OCI-LY7 (cell line): Measurements from ENCODE around the gene ATP5F1D. TPM values are rescaled to one million over a fixed set of nuclear protein-coding genes. Genes with fewer than 3 reads are reported as not detected.

Experiments
- BruUV-seq: library from RNA; stranded (reverse); fragments of 400-500 nt; replicated peaks from 2 replicates; lab custom pipeline; 2021; lab: Mats Ljungman, UMichigan
- CTCF ChIA-PET: fragments of 300-600 bp; sonication (Branson Sonifier 250); formaldehyde crosslinking; loops from one replicate; lab custom pipeline; 2022; ENCODE audit warnings: antibody characterized with exemption; ENCODE audit not compliant: unreplicated experiment; lab: Charles Lee
- POLR2A ChIA-PET: fragments of 300-600 bp; sonication (Branson Sonifier 250); formaldehyde crosslinking; loops from one replicate; lab custom pipeline; 2022; ENCODE audit warnings: antibody characterized with exemption; lab: Charles Lee
- DNase-seq: peaks from one replicate; pipeline ENCODE4 v3.0.0-alpha.2; 2015; ENCODE audit warnings: low spot score
- H2AFZ ChIP-seq: fragments of 200-600 bp; sonication (generic), shearing (Covaris generic); 2 replicates; pipeline ENCODE4 v1.6.1; 2014; ENCODE audit warnings: mild to moderate bottlenecking, antibody characterized with exemption, low read length, moderate library complexity
- H3K27ac ChIP-seq: fragments of 200-600 bp; sonication (generic); 2 replicates; pipeline ENCODE4 v1.5.1; 2014; ENCODE audit warnings: mixed run types, low read depth, mild to moderate bottlenecking, moderate library complexity, low read length, inconsistent platforms; ENCODE audit not compliant: poor library complexity, severe bottlenecking
- H3K36me3 ChIP-seq: fragments of 200-600 bp; sonication (generic); 2 replicates; pipeline ENCODE4 v1.6.1; 2014; ENCODE audit warnings: mild to moderate bottlenecking, antibody characterized with exemption, low read length, moderate library complexity, mixed read lengths; ENCODE audit not compliant: insufficient read depth
- H3K4me1 ChIP-seq: fragments of 200-600 bp; sonication (generic); 2 replicates; pipeline ENCODE4 v1.5.1; 2014; ENCODE audit warnings: mild to moderate bottlenecking, low read length; ENCODE audit not compliant: insufficient read depth, poor library complexity, severe bottlenecking
- H3K4me2 ChIP-seq: fragments of 200-600 bp; sonication (generic); 2 replicates; pipeline ENCODE4 v1.6.1; 2014; ENCODE audit warnings: mild to moderate bottlenecking, low read length
- H3K4me3 ChIP-seq: fragments of 200-600 bp; sonication (generic); 2 replicates; pipeline ENCODE4 v1.5.1; 2014; ENCODE audit warnings: mild to moderate bottlenecking, low read depth, low read length; ENCODE audit not compliant: poor library complexity, severe bottlenecking
- H3K79me2 ChIP-seq: fragments of 200-600 bp; sonication (generic); 2 replicates; pipeline ENCODE4 v1.6.1; 2016; ENCODE audit warnings: low read depth, mild to moderate bottlenecking, low read length, moderate library complexity, mixed read lengths; ENCODE audit not compliant: insufficient read depth
- H3K9me2 ChIP-seq: fragments of 200-600 bp; sonication (generic); 2 replicates; pipeline ENCODE4 v1.6.1; 2016; ENCODE audit warnings: mild to moderate bottlenecking, low read length, mixed read lengths; ENCODE audit not compliant: insufficient read depth
- H3K9me3 ChIP-seq: fragments of 200-600 bp; sonication (generic); 2 replicates; pipeline ENCODE4 v1.6.1; 2014; ENCODE audit warnings: mild to moderate bottlenecking, mixed run types, low read length, mixed read lengths
- H4K20me1 ChIP-seq: fragments of 200-600 bp; sonication (generic); 2 replicates; pipeline ENCODE4 v1.6.1; 2014; ENCODE audit warnings: mild to moderate bottlenecking, antibody characterized with exemption, low read length, moderate library complexity, mixed read lengths; ENCODE audit not compliant: insufficient read depth
- CTCF ChIP-seq: fragments of 200-600 bp; sonication (generic); conservative IDR thresholded peaks from 2 replicates; pipeline ENCODE4 v1.5.1; 2014; ENCODE audit warnings: mild to moderate bottlenecking, antibody characterized with exemption, low read length, moderate library complexity, mixed read lengths
- EZH2phosphoT487 ChIP-seq: fragments of 200-600 bp; sonication (generic); IDR thresholded peaks from 2 replicates; pipeline ENCODE4 v1.6.1; 2018; ENCODE audit warnings: low read depth, borderline replicate concordance, mild to moderate bottlenecking, mixed run types, antibody characterized with exemption, low read length, moderate library complexity, mixed read lengths
- intact Hi-C: fragments of 100-400 bp; cut with micrococcal nuclease; formaldehyde crosslinking; loops from one replicate; pipeline ENCODE4 v1.10.0; 2022; ENCODE audit not compliant: unreplicated experiment
- total RNA-seq, 2 experiments: library from RNA; depleted of rRNA in 1 of 2; stranded (reverse); fragments of >200 nt in 1 of 2; shearing (Covaris generic) in 1 of 2; gene quantifications; 2 replicates each; pipeline ENCODE4 v1.2.3, GENCODE V29; 2014 to 2022

The ATP5F1D gene
- total RNA-seq, 2 experiments from 2014 or later: 51.8 to 266 TPM

- Histone ChIP-seq H3K4me1 (peaks cover 34% of the 10 kb centered on the region), H2AFZ (0 out of 2 replicates have a peak overlapping the region, but pooled peaks have one; percentile 52), H3K9me2 (no peaks in the 10 kb centered on the region), H4K20me1 (no peaks in the 10 kb centered on the region), H3K27ac (no peak overlapping the region), H3K9me3 (no peaks in the 10 kb centered on the region), H3K36me3 (no peaks in the 10 kb centered on the region), H3K4me2 (peak overlapping the region; percentile 82), H3K79me2 (no peaks in the 10 kb centered on the region), H3K4me3 (peak overlapping the region; percentile 41)
- CTCF ChIA-PET: no interaction called here
- intact Hi-C loops: no loop called here
- BruUV-seq: no TSS peak
- POLR2A ChIA-PET: no interaction called here
- DNase-seq: no peak
- TF ChIP-seq EZH2phosphoT487: no peak
- TF ChIP-seq CTCF: no peak
These were observed 51.0 kb downstream of the ATP5F1D start for GRCh38 chr19:1292419-1293151.

- Histone ChIP-seq H4K20me1 (no peaks in the 10 kb centered on the region), H3K4me2 (no peak overlapping the region), H3K9me3 (no peaks in the 10 kb centered on the region), H3K27ac (no peak overlapping the region), H3K4me1 (peaks cover 34% of the 10 kb centered on the region), H3K79me2 (no peaks in the 10 kb centered on the region), H2AFZ (no peak overlapping the region), H3K36me3 (no peaks in the 10 kb centered on the region), H3K4me3 (no peak overlapping the region), H3K9me2 (no peaks in the 10 kb centered on the region)
- intact Hi-C loops: no loop called here
- ChIA-PET POLR2A (no interaction called here), CTCF (no interaction called here)
- BruUV-seq: no TSS peak
- DNase-seq: no peak
- no peak for TF ChIP-seq EZH2phosphoT487
- no peak for TF ChIP-seq CTCF
These were observed 52.4 kb downstream of the ATP5F1D start for GRCh38 chr19:1293782-1294604.

Other genes starting within 250 kb of the ATP5F1D start
- gene GRIN3B, start 241.3 kb upstream of the ATP5F1D start, total RNA-seq (2014; rRNA removed; shearing (Covaris generic)): 0.05 TPM in 1 of 2 replicates, not detected in the other
- gene GRIN3B, start 241.3 kb upstream of the ATP5F1D start, total RNA-seq (2022): not detected in 2 replicates
- 131 and 169 TPM in 2 replicates for gene TMEM259, start 220.6 kb upstream of the ATP5F1D start, total RNA-seq (2014; rRNA removed; shearing (Covaris generic))
- 195 and 204 TPM in 2 replicates for gene TMEM259, start 220.6 kb upstream of the ATP5F1D start, total RNA-seq (2022)
- gene RNU6-2, start 220.2 kb upstream of the ATP5F1D start, total RNA-seq (2014; rRNA removed; shearing (Covaris generic)): not detected in 2 replicates
- not detected in 2 replicates for gene RNU6-2, start 220.2 kb upstream of the ATP5F1D start, total RNA-seq (2022)
- gene CNN2, start 215.1 kb upstream of the ATP5F1D start, total RNA-seq (2014; rRNA removed; shearing (Covaris generic)): 51.5 and 73.7 TPM in 2 replicates
- 126 and 127 TPM in 2 replicates for gene CNN2, start 215.1 kb upstream of the ATP5F1D start, total RNA-seq (2022)
- gene ABCA7, start 201.6 kb upstream of the ATP5F1D start, total RNA-seq (2014; rRNA removed; shearing (Covaris generic)): 22.5 and 43.3 TPM in 2 replicates
- 66.6 and 74.4 TPM in 2 replicates for gene ABCA7, start 201.6 kb upstream of the ATP5F1D start, total RNA-seq (2022)
- gene ARHGAP45, start 174.6 kb upstream of the ATP5F1D start, total RNA-seq (2014; rRNA removed; shearing (Covaris generic)): 132 and 135 TPM in 2 replicates
- 138 and 143 TPM in 2 replicates for gene ARHGAP45, start 174.6 kb upstream of the ATP5F1D start, total RNA-seq (2022)
- gene POLR2E, start 146.4 kb upstream of the ATP5F1D start, total RNA-seq (2014; rRNA removed; shearing (Covaris generic)): 153 and 165 TPM in 2 replicates
- gene POLR2E, start 146.4 kb upstream of the ATP5F1D start, total RNA-seq (2022): 160 and 193 TPM in 2 replicates
- 184 and 203 TPM in 2 replicates for gene GPX4, start 137.8 kb upstream of the ATP5F1D start, total RNA-seq (2014; rRNA removed; shearing (Covaris generic))
- 148 and 156 TPM in 2 replicates for gene GPX4, start 137.8 kb upstream of the ATP5F1D start, total RNA-seq (2022)
- gene SBNO2, start 67.5 kb upstream of the ATP5F1D start, total RNA-seq (2014; rRNA removed; shearing (Covaris generic)): 17.6 and 26.6 TPM in 2 replicates
- gene SBNO2, start 67.5 kb upstream of the ATP5F1D start, total RNA-seq (2022): 43.3 and 48.8 TPM in 2 replicates
- 68.7 and 78.4 TPM in 2 replicates for gene STK11, start 36.0 kb upstream of the ATP5F1D start, total RNA-seq (2014; rRNA removed; shearing (Covaris generic))
- gene STK11, start 36.0 kb upstream of the ATP5F1D start, total RNA-seq (2022): 76.5 and 82.2 TPM in 2 replicates
- 0.09 and 0.33 TPM in 2 replicates for gene CBARP, start 3.7 kb upstream of the ATP5F1D start, total RNA-seq (2014; rRNA removed; shearing (Covaris generic))
- 0.13 and 0.18 TPM in 2 replicates for gene CBARP, start 3.7 kb upstream of the ATP5F1D start, total RNA-seq (2022)
- 11.7 and 20.3 TPM in 2 replicates for gene MIDN, start 6.8 kb downstream of the ATP5F1D start, total RNA-seq (2014; rRNA removed; shearing (Covaris generic))
- 70.9 and 75.8 TPM in 2 replicates for gene MIDN, start 6.8 kb downstream of the ATP5F1D start, total RNA-seq (2022)
- gene CIRBP, start 27.6 kb downstream of the ATP5F1D start, total RNA-seq (2014; rRNA removed; shearing (Covaris generic)): 278 and 287 TPM in 2 replicates
- 309 and 321 TPM in 2 replicates for gene CIRBP, start 27.6 kb downstream of the ATP5F1D start, total RNA-seq (2022)
- gene FAM174C, start 33.8 kb downstream of the ATP5F1D start, total RNA-seq (2014; rRNA removed; shearing (Covaris generic)): 52.6 and 53.2 TPM in 2 replicates
- gene FAM174C, start 33.8 kb downstream of the ATP5F1D start, total RNA-seq (2022): 79.8 and 81.5 TPM in 2 replicates
- gene EFNA2, start 44.1 kb downstream of the ATP5F1D start, total RNA-seq (2014; rRNA removed; shearing (Covaris generic)): not detected in 2 replicates
- gene EFNA2, start 44.1 kb downstream of the ATP5F1D start, total RNA-seq (2022): not detected in 2 replicates
- 125 and 132 TPM in 2 replicates for gene NDUFS7, start 142.2 kb downstream of the ATP5F1D start, total RNA-seq (2014; rRNA removed; shearing (Covaris generic))
- gene NDUFS7, start 142.2 kb downstream of the ATP5F1D start, total RNA-seq (2022): 147 and 148 TPM in 2 replicates
- gene GAMT, start 159.8 kb downstream of the ATP5F1D start, total RNA-seq (2014; rRNA removed; shearing (Covaris generic)): 9.7 and 14.4 TPM in 2 replicates
- gene GAMT, start 159.8 kb downstream of the ATP5F1D start, total RNA-seq (2022): 17.6 and 27.5 TPM in 2 replicates
- gene DAZAP1, start 165.8 kb downstream of the ATP5F1D start, total RNA-seq (2014; rRNA removed; shearing (Covaris generic)): 170 and 210 TPM in 2 replicates
- gene DAZAP1, start 165.8 kb downstream of the ATP5F1D start, total RNA-seq (2022): 373 and 383 TPM in 2 replicates
- 2,068 and 2,241 TPM in 2 replicates for gene RPS15, start 196.6 kb downstream of the ATP5F1D start, total RNA-seq (2014; rRNA removed; shearing (Covaris generic))
- gene RPS15, start 196.6 kb downstream of the ATP5F1D start, total RNA-seq (2022): 1,654 and 1,860 TPM in 2 replicates
- gene APC2, start 208.4 kb downstream of the ATP5F1D start, total RNA-seq (2014; rRNA removed; shearing (Covaris generic)): 0.23 and 0.57 TPM in 2 replicates
- gene APC2, start 208.4 kb downstream of the ATP5F1D start, total RNA-seq (2022): 2.4 and 5.5 TPM in 2 replicates
- 27.1 and 45.6 TPM in 2 replicates for gene C19orf25, start 237.5 kb downstream of the ATP5F1D start, total RNA-seq (2014; rRNA removed; shearing (Covaris generic))
- gene C19orf25, start 237.5 kb downstream of the ATP5F1D start, total RNA-seq (2022): 54.6 and 58.6 TPM in 2 replicates
- 1.9 and 8.3 TPM in 2 replicates for gene PCSK4, start 248.6 kb downstream of the ATP5F1D start, total RNA-seq (2014; rRNA removed; shearing (Covaris generic))
- gene PCSK4, start 248.6 kb downstream of the ATP5F1D start, total RNA-seq (2022): 13.0 and 15.7 TPM in 2 replicates
- gene REEP6, start 249.4 kb downstream of the ATP5F1D start, total RNA-seq (2014; rRNA removed; shearing (Covaris generic)): 0.46 and 1.3 TPM in 2 replicates
- 3.1 and 3.6 TPM in 2 replicates for gene REEP6, start 249.4 kb downstream of the ATP5F1D start, total RNA-seq (2022)